KOPT-K1 (cell line): ENCODE measurements around the gene FHIT.

Source experiments
- H3K27ac ChIP-seq: fragments of 200-600 bp; sonication (generic); 2 replicates; pipeline ENCODE4 v1.5.1; 2016; ENCODE audit warnings: antibody characterized with exemption, mild to moderate bottlenecking, low read depth, low read length; ENCODE audit not compliant: poor library complexity, severe bottlenecking
- H3K36me3 ChIP-seq: fragments of 200-600 bp; sonication (generic); 2 replicates; pipeline ENCODE4 v1.5.1; 2017; ENCODE audit warnings: antibody characterized with exemption, mild to moderate bottlenecking, low read length, moderate library complexity; ENCODE audit not compliant: insufficient read depth
- H3K9me3 ChIP-seq: fragments of 200-600 bp; sonication (generic); 2 replicates; pipeline ENCODE4 v1.5.1; 2017; ENCODE audit warnings: antibody characterized with exemption, low read length, mild to moderate bottlenecking; ENCODE audit not compliant: insufficient read depth, poor library complexity, severe bottlenecking

FHIT gene

GRCh38 chr3:59927056-59927455, 1324.2 kb downstream of the FHIT start:
- no peaks in the 10 kb centered on the region for H3K9me3 ChIP-seq
- no peak overlapping the region for H3K27ac ChIP-seq
- H3K36me3 ChIP-seq: peaks cover 11% of the 10 kb centered on the region

GRCh38 chr3:59925946-59926345, 1325.3 kb downstream of the FHIT start:
- Histone ChIP-seq H3K9me3 (no peaks in the 10 kb centered on the region), H3K27ac (no peak overlapping the region), H3K36me3 (peaks cover 22% of the 10 kb centered on the region)

DNA sequence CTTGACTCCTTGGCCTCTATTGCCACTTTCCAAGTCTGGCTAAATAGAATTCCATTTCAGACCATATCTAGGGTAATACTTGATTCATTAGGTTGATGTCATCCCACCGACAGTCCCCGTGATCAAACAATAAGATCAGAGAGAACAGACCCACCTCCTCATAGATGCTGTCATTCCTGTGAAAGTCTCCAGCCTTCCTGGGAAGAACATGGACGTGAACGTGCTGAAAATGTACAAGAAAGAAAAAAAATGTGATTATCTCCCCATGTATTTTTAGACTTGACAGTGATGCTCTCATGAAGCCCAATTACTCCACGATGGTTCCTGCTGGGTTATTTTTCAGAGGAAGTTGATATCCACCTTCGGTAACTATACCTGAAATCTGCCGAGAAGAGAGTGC, 1329.1 kb downstream of the FHIT start:
- no peak overlapping the region for H3K27ac ChIP-seq
- H3K9me3 ChIP-seq: no peaks in the 10 kb centered on the region
- H3K36me3 ChIP-seq: peaks cover 36% of the 10 kb centered on the region

GRCh38 chr3:59920822-59921221, 1330.4 kb downstream of the FHIT start:
- Histone ChIP-seq H3K36me3 (peaks cover 42% of the 10 kb centered on the region), H3K9me3 (no peaks in the 10 kb centered on the region), H3K27ac (no peak overlapping the region)

DNA sequence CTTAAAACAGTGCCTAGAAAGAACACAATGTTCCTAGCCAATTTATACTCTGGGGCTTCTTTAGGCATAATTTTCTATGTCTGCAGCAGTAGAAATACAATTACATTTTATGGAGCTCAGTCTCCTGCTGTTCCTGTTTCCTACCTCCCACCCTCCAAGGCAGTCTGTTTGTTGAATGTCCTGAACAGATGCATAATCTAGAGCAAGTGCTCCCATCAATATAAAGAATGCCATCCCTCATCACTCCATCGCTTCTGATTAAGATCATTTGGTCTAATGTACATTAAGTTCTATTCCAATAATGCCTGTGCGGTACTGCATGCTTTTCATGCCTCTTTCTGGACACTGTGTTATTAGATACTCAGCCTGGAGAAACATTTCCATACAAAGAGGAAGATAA, 1331.7 kb downstream of the FHIT start:
- peaks cover 54% of the 10 kb centered on the region for H3K36me3 ChIP-seq
- H3K27ac ChIP-seq: no peak overlapping the region
- no peaks in the 10 kb centered on the region for H3K9me3 ChIP-seq

GRCh38 chr3:59914251-59914650, 1337.0 kb downstream of the FHIT start:
- peaks cover 28% of the 10 kb centered on the region for H3K36me3 ChIP-seq
- H3K9me3 ChIP-seq: no peaks in the 10 kb centered on the region
- no peak overlapping the region for H3K27ac ChIP-seq

DNA sequence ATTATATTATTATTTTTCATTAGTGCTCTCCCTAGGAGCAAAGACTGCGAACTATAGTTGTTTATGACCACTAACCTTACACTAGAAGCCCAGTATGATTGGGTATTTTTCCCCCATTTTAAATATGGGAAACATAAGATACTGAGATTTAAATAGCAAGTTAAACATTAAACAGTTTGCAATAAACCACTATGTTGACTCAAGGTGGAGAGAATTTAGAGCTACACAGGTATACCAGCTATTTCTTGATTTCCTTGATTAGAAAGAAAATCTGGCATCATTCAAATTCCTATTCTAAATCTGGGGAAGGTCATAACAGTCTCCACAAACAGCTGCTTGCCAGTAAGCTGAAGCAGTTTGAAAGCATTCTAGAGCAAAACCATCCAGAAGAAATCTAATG, 1337.6 kb downstream of the FHIT start:
- H3K9me3 ChIP-seq: no peaks in the 10 kb centered on the region
- peaks cover 24% of the 10 kb centered on the region for H3K36me3 ChIP-seq
- no peak overlapping the region for H3K27ac ChIP-seq

DNA sequence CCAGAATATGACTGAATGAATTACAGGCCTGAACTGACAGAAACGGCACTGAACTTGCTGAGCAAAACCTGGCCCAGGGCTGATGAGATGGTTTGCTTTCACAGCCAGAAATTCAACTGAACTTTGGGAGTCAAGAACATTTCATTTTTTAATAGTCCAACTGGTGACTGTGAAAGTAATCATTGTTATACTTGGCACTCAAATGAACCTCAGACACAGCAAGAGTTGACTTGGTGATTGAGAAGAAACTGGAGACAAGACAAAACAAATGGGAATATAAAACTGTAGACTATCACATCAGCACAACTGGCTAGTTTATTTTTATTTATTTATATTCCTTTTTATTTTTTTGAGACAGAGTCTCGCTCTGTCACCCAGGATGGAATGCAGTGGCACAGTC, 1342.6 kb downstream of the FHIT start:
- Histone ChIP-seq H3K9me3 (peaks cover 13% of the 10 kb centered on the region), H3K27ac (no peak overlapping the region), H3K36me3 (peaks cover 11% of the 10 kb centered on the region)

DNA sequence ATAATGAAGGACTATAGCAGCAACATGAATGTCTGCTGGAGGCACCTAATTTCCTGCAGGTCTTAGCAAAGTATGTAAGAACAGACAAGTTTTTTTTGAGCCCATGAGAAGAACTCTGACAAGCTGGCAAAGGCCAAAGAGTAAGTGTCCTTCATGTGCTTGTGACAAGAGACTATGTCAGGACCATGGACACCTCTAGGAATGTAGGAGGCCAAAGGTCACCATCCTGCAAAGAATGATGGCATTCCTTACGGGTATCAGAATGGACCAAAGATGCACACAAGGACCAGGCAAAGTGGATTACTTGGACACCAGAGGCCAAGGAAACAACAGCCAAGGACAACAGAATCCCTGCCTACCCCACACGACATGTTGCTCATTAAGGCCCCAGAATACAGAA, 1343.0 kb downstream of the FHIT start:
- peaks cover 13% of the 10 kb centered on the region for H3K9me3 ChIP-seq
- no peak overlapping the region for H3K27ac ChIP-seq
- H3K36me3 ChIP-seq: peaks cover 11% of the 10 kb centered on the region

GRCh38 chr3:59904296-59904695, 1347.0 kb downstream of the FHIT start:
- H3K9me3 ChIP-seq: peaks cover 18% of the 10 kb centered on the region
- no peak overlapping the region for H3K27ac ChIP-seq
- peaks cover 23% of the 10 kb centered on the region for H3K36me3 ChIP-seq

- Histone ChIP-seq H3K36me3 (peaks cover 12% of the 10 kb centered on the region), H3K27ac (no peak overlapping the region)
Observed at GRCh38 chr3:59899061-59899460, 1352.2 kb downstream of the FHIT start.

GRCh38 chr3:59895972-59896371, 1355.3 kb downstream of the FHIT start:
- no peaks in the 10 kb centered on the region for H3K9me3 ChIP-seq
- no peak overlapping the region for H3K27ac ChIP-seq
- H3K36me3 ChIP-seq: peaks cover 11% of the 10 kb centered on the region

More at GRCh38 chr3:59899061-59899460, 1352.2 kb downstream of the FHIT start:
- H3K9me3 ChIP-seq: peaks cover 5% of the 10 kb centered on the region

- H3K27ac ChIP-seq: no peak overlapping the region
- no peaks in the 10 kb centered on the region; the same call in 1 of the 2 replicates for H3K36me3 ChIP-seq
- H3K9me3 ChIP-seq: no peaks in the 10 kb centered on the region
Observed at GRCh38 chr3:59894425-59895121, 1356.7 kb downstream of the FHIT start.

DNA sequence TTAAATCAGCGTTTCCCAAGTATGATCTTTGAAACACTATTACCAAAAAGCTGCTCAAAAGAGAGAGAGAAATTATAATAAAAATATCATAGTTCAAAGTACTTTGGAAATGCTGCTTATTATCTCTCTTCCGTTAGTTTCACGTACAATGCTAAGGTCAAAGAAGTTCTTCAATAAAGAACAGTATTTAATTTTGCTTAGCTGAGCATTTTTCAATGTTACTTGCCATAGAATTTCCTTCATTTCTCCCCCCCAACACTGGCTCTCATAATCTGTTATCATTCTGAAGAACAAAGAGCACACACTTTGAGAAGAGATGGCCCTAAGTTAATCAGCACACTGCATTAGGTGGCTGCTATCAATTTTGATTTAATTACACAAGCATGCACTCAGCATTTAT, 1360.6 kb downstream of the FHIT start:
- Histone ChIP-seq H3K9me3 (no peaks in the 10 kb centered on the region), H3K36me3 (no peaks in the 10 kb centered on the region; the same call in 1 of the 2 replicates), H3K27ac (no peak overlapping the region)

DNA sequence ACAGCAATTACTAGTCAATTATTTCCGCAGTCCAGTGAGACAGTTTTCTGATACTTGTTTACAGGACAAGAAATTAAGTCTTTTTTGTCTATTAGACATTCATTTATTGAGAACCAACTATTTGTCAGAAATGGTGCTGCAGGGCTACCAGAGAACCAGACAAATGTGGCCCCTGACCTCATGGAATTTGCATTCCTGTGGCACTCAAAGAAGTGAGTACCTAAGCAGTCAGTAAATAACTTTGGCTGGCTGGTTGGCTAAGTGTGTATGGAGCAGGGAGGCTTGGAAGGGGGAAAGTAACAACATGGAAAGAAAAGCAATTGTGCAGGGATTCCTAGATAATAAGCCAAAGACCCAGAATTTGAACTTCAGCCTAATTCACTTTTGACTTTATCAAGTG, 1364.5 kb downstream of the FHIT start:
- Histone ChIP-seq H3K27ac (peak overlapping the region; percentile 49), H3K9me3 (no peaks in the 10 kb centered on the region), H3K36me3 (peaks cover 10% of the 10 kb centered on the region)

DNA sequence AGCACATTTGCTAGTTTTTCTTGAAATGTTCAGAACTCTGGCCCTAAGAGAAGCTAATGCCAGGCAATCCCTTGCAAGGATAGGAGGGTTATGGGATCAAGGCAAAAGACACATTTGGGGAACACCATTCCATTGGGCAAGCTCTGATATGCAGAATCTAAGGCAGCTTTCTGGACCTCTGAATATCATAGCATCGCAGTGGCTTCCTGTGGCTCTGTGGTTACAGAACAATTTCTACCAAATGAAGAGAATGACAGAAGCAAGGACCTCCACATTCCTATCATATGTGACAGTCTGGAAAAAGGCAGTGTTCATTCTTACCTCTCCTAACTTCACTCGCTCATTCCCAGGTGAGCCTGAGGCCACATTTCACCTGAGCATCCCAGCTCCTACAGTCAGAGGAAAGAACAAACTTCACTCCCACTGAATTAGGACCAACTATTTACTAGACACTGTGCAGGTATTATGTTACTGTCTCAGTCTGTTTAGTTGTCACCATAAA, 1365.3 kb downstream of the FHIT start:
- Histone ChIP-seq H3K27ac (peak overlapping the region; percentile 49), H3K9me3 (no peaks in the 10 kb centered on the region), H3K36me3 (peaks cover 10% of the 10 kb centered on the region)
